GM19239 (cell line): ENCODE measurements around the gene ELAVL1.

Experiments used
- DNase-seq: peaks from one replicate; pipeline ENCODE4 v3.0.0; 2011; ENCODE audit warnings: low spot score; ENCODE audit not compliant: insufficient read length
- FAIRE-seq: peaks from 2 replicates; lab custom pipeline; 2011; peaks lifted over from hg19 to GRCh38; lab: Jason Lieb, UNC

ELAVL1 gene

GRCh38 chr19:7988307-7988706, 17.1 kb downstream of the ELAVL1 start:
- no peak for FAIRE-seq
- DNase-seq: no peak

- DNase-seq: no peak
- FAIRE-seq: no peak
Observed at GRCh38 chr19:7987114-7987768, 18.2 kb downstream of the ELAVL1 start.

- FAIRE-seq: no peak
- DNase-seq: no peak
Observed at GRCh38 chr19:7986321-7987113, 18.9 kb downstream of the ELAVL1 start.

- DNase-seq (no peak), FAIRE-seq (no peak)
Observed at GRCh38 chr19:7985481-7985911, 19.9 kb downstream of the ELAVL1 start.

- FAIRE-seq: no peak
- DNase-seq: no peak
Observed at GRCh38 chr19:7983995-7984837, 21.2 kb downstream of the ELAVL1 start.

- no peak for DNase-seq
- FAIRE-seq: no peak
Observed at GRCh38 chr19:7983286-7983950, 22.0 kb downstream of the ELAVL1 start.

- FAIRE-seq (no peak), DNase-seq (no peak)
Observed at GRCh38 chr19:7982651-7983099, 22.8 kb downstream of the ELAVL1 start.

- FAIRE-seq (no peak), DNase-seq (no peak)
Observed at GRCh38 chr19:7982103-7982502, 23.3 kb downstream of the ELAVL1 start.

GRCh38 chr19:7981661-7982060, 23.8 kb downstream of the ELAVL1 start:
- no peak for FAIRE-seq
- DNase-seq: no peak

- FAIRE-seq: no peak
- DNase-seq: no peak
Observed at GRCh38 chr19:7981199-7981598, 24.2 kb downstream of the ELAVL1 start.

GRCh38 chr19:7980635-7981121, 24.8 kb downstream of the ELAVL1 start:
- DNase-seq (no peak), FAIRE-seq (no peak)

- FAIRE-seq (no peak), DNase-seq (no peak)
Observed at GRCh38 chr19:7980168-7980567, 25.3 kb downstream of the ELAVL1 start.

- FAIRE-seq: no peak
- no peak for DNase-seq
Observed at GRCh38 chr19:7979559-7979958, 25.9 kb downstream of the ELAVL1 start.

- FAIRE-seq (no peak), DNase-seq (no peak)
Observed at GRCh38 chr19:7979011-7979410, 26.4 kb downstream of the ELAVL1 start.

- DNase-seq (no peak), FAIRE-seq (no peak)
Observed at GRCh38 chr19:7978179-7978825, 27.1 kb downstream of the ELAVL1 start.

GRCh38 chr19:7977723-7978040, 27.8 kb downstream of the ELAVL1 start:
- DNase-seq (no peak), FAIRE-seq (no peak)

- FAIRE-seq (no peak), DNase-seq (no peak)
Observed at GRCh38 chr19:7977021-7977722, 28.3 kb downstream of the ELAVL1 start.

GRCh38 chr19:7976461-7976860, 29.0 kb downstream of the ELAVL1 start:
- DNase-seq (no peak), FAIRE-seq (no peak)

GRCh38 chr19:7975037-7975436, 30.4 kb downstream of the ELAVL1 start:
- no peak for DNase-seq
- FAIRE-seq: no peak
